Astrocyte (in vitro differentiated cells and primary cell): ENCODE results near the gene PDE1C.

ENCODE experiments used
- EZH2 ChIP-seq: IDR thresholded peaks from 2 replicates; pipeline ENCODE4 v1.6.1; 2012; ENCODE audit warnings: mild to moderate bottlenecking, low read length, inconsistent platforms; ENCODE audit not compliant: insufficient read depth
- TF ChIP-seq, protein P1 (sequence below): IDR thresholded peaks from 2 replicates; pipeline ENCODE4 v1.5.1; 2011; ENCODE audit warnings: low read depth, mild to moderate bottlenecking, inconsistent platforms, low read length, moderate library complexity; ENCODE audit not compliant: insufficient read depth

DNA sequence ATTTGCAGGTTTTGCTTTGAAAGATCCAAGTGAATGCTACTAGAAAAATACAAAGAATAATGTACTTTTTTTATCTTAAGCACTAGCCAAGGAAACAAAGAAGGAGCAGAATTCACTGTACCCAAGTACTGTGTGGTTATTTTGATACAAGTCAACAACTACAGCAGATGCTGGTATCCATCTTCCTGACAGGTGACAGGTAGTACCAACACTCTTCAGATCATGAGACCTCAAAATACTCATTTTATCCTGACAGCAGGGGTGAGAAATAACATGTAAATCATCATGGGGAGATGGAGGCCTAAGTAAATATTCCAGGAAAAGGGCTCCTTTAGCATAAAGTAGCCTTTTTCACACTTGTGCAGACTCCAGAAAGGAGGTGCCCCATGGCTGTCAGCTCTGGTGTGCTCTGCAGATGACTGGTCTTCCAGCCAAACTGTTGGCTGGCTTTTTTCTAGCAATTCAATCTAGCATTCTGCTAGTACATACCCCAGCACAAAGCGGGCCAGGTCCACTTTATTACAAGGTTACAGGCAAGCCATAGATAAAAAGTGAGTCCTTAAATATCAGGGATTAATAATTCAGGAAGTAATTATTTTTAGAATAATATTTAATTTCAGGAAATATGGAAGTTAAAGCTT, 90.4 kb downstream of the PDE1C start:
- TF ChIP-seq, protein P1, sequence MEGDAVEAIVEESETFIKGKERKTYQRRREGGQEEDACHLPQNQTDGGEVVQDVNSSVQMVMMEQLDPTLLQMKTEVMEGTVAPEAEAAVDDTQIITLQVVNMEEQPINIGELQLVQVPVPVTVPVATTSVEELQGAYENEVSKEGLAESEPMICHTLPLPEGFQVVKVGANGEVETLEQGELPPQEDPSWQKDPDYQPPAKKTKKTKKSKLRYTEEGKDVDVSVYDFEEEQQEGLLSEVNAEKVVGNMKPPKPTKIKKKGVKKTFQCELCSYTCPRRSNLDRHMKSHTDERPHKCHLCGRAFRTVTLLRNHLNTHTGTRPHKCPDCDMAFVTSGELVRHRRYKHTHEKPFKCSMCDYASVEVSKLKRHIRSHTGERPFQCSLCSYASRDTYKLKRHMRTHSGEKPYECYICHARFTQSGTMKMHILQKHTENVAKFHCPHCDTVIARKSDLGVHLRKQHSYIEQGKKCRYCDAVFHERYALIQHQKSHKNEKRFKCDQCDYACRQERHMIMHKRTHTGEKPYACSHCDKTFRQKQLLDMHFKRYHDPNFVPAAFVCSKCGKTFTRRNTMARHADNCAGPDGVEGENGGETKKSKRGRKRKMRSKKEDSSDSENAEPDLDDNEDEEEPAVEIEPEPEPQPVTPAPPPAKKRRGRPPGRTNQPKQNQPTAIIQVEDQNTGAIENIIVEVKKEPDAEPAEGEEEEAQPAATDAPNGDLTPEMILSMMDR = no peak
- no peak for TF ChIP-seq EZH2
